Calu3 (cell line): ENCODE data around the gene RNF26. TPM values are rescaled to one million over a fixed set of nuclear protein-coding genes. Genes with fewer than 3 reads are reported as not detected.
A peak's percentile ranks its signal among the peaks of the same experiment; 100 is the strongest.

ENCODE experiments used
- BruUV-seq: library from RNA; stranded (reverse); fragments of 400-500 nt; replicated peaks from 2 replicates; lab custom pipeline; 2021; lab: Mats Ljungman, UMichigan
- CTCF ChIA-PET: fragments of 300-600 bp; sonication (Branson Sonifier 250); formaldehyde crosslinking; loops from one replicate; lab custom pipeline; 2022; ENCODE audit warnings: antibody characterized with exemption; lab: Charles Lee
- DNase-seq: peaks from one replicate; pipeline ENCODE4 v3.0.0; 2022
- H3K27ac Mint-ChIP-seq: one replicate; pipeline ENCODE4 v1.8.0; 2022; ENCODE audit warnings: mixed read lengths; ENCODE audit not compliant: unreplicated experiment
- H3K27me3 Mint-ChIP-seq: one replicate; pipeline ENCODE4 v1.8.0; 2022; ENCODE audit warnings: mixed read lengths; ENCODE audit not compliant: unreplicated experiment
- H3K36me3 Mint-ChIP-seq: one replicate; pipeline ENCODE4 v1.8.0; 2022; ENCODE audit warnings: mild to moderate bottlenecking, moderate library complexity, mixed read lengths; ENCODE audit not compliant: insufficient read depth, unreplicated experiment
- H3K4me1 Mint-ChIP-seq: one replicate; pipeline ENCODE4 v1.8.0; 2022; ENCODE audit warnings: mild to moderate bottlenecking, low read depth, mixed read lengths; ENCODE audit not compliant: unreplicated experiment
- H3K4me3 Mint-ChIP-seq: one replicate; pipeline ENCODE4 v1.8.0; 2022; ENCODE audit warnings: mild to moderate bottlenecking, low read depth, moderate library complexity, mixed read lengths; ENCODE audit not compliant: unreplicated experiment
- H3K9me3 Mint-ChIP-seq: one replicate; pipeline ENCODE4 v1.8.0; 2022; ENCODE audit warnings: low read depth, mixed read lengths; ENCODE audit not compliant: unreplicated experiment
- CTCF ChIP-seq: fragments of 200-600 bp; IDR thresholded peaks from one replicate; pipeline ENCODE4 v1.8.0; 2022; ENCODE audit warnings: antibody characterized with exemption; ENCODE audit not compliant: unreplicated experiment
- intact Hi-C: fragments of 100-400 bp; cut with micrococcal nuclease; formaldehyde crosslinking; loops from one replicate; pipeline ENCODE4 v1.10.0; 2022; ENCODE audit not compliant: unreplicated experiment
- total RNA-seq: library from RNA; stranded (reverse); gene quantifications from 2 replicates; pipeline ENCODE4 v1.2.3, GENCODE V29; 2022

The RNF26 gene
- total RNA-seq, 1 experiment from 2014 or later: 31.8 TPM

GRCh38 chr11:119373059-119373920 is 39.0 kb downstream of the RNF26 start:
- Mint-ChIP-seq H3K4me3 (no peak overlapping the region), H3K4me1 (peaks cover 9% of the 10 kb centered on the region), H3K9me3 (no peaks in the 10 kb centered on the region), H3K36me3 (no peaks in the 10 kb centered on the region), H3K27ac (no peak overlapping the region), H3K27me3 (no peaks in the 10 kb centered on the region)
- BruUV-seq: no TSS peak
- CTCF ChIA-PET: interaction anchor here (0.7 to 1.5 kb wide), 5 partner anchors 20 to 50 kb away, joined by 3 to 8 read pairs (median 3); no protein-coding TSS in a partner anchor
- intact Hi-C loops: loop anchor here (5.0 kb wide), 1 partner anchor 51 kb away; no protein-coding TSS in a partner anchor
- no peak for TF ChIP-seq CTCF
- DNase-seq: no peak

- H3K27me3 Mint-ChIP-seq: no peaks in the 10 kb centered on the region
- TF ChIP-seq CTCF: peak; percentile 68
- CTCF ChIA-PET: interaction anchor here (0.7 to 1.5 kb wide), 4 partner anchors 21 to 51 kb away, joined by 3 to 8 read pairs (median 3); no protein-coding TSS in a partner anchor
- H3K4me3 Mint-ChIP-seq: no peak overlapping the region
- H3K36me3 Mint-ChIP-seq: no peaks in the 10 kb centered on the region
- no TSS peak for BruUV-seq
- intact Hi-C loops: loop anchor here (5.0 kb wide), 1 partner anchor 52 kb away; no protein-coding TSS in a partner anchor
- peak; percentile 80 for DNase-seq
- peaks cover 8% of the 10 kb centered on the region for H3K4me1 Mint-ChIP-seq
- no peak overlapping the region for H3K27ac Mint-ChIP-seq
- H3K9me3 Mint-ChIP-seq: no peaks in the 10 kb centered on the region
Observed at GRCh38 chr11:119373921-119374631, 39.7 kb downstream of the RNF26 start.

DNA sequence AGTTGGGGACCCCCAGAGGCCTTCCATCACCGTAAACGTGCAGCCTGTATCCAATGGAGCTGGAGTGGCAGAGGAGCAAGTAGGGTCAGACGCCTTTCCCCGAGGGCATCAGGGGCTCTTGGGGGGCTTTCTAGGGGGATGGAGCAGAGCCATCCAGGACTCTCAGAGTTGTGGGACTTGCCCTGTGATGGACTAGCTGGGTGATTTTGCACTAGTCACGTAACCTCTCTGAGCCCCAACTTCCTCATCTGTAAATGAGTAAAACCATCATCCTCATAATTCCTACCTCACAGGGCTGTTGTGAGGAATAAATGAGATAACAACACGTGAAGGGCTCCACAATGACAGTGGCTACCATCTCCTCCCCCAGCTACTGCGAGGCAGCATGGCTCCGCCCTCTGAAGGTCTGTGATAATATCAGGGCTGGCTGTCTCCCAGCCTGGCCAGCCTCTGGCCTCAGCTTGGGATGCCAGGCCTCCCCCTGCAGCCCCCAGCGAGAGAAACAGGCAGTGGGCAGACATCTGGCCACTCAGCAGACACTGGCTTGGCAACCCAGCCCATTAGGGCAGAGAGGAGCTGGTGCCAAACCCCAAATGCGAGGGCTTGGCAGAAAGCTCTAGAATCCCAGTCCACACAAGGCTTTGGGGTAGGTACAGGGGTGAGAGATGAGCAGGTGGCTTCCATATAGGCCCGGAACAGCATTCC is 40.5 kb downstream of the RNF26 start:
- H3K4me1 Mint-ChIP-seq: peaks cover 1% of the 10 kb centered on the region
- H3K9me3 Mint-ChIP-seq: no peaks in the 10 kb centered on the region
- no peak overlapping the region for H3K4me3 Mint-ChIP-seq
- no peak for TF ChIP-seq CTCF
- H3K27me3 Mint-ChIP-seq: no peaks in the 10 kb centered on the region
- DNase-seq: no peak
- no TSS peak for BruUV-seq
- CTCF ChIA-PET: interaction anchor here (1.0 to 1.5 kb wide), 3 partner anchors 22 to 51 kb away, joined by 3 to 8 read pairs (median 3); no protein-coding TSS in a partner anchor
- H3K36me3 Mint-ChIP-seq: no peaks in the 10 kb centered on the region
- H3K27ac Mint-ChIP-seq: no peak overlapping the region
- intact Hi-C loops: loop anchor here (5.0 kb wide), 1 partner anchor 52 kb away; no protein-coding TSS in a partner anchor
